Brain pericyte (primary cell): ENCODE results near the gene SNAP25.
A peak's percentile ranks its signal among the peaks of the same experiment; 100 is the strongest.

Source experiments
- DNase-seq: peaks from one replicate; pipeline ENCODE4 v3.0.0-alpha.2; 2012; ENCODE audit warnings: low read depth, low spot score

Gene SNAP25

GRCh38 chr20:10218536-10219451 lies at the start of gene SNAP25:
Gene SNAP25 (plus strand): TSS chr20:10218830. CDS start chr20:10275492, 56,662 bp downstream.
- DNase-seq = peak; percentile 50

DNA sequence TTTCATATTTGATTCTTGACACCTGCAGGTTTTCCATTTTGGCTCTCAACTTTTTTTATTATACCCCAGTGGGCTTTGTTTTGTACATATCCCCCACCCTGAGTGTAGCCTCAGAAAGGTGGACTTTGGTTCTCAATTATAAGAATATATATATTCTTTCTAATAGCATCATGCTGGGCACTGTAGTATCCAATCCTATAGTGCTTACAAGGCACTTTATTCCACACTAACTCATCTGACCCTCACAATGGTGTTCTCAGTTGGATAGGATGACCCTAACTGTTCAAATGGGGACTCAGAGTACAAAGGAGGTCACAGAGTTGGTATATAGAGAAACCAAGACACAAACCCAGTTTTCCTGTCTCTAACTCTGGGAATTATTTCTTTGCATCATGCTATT lies 48.9 kb upstream of the SNAP25 start:
- DNase-seq = no peak

GRCh38 chr20:10170261-10170660 lies 48.4 kb upstream of the SNAP25 start:
- no peak for DNase-seq

GRCh38 chr20:10171864-10172751 lies 46.5 kb upstream of the SNAP25 start:
- DNase-seq = no peak

GRCh38 chr20:10172998-10173655 lies 45.5 kb upstream of the SNAP25 start:
- DNase-seq = no peak

DNA sequence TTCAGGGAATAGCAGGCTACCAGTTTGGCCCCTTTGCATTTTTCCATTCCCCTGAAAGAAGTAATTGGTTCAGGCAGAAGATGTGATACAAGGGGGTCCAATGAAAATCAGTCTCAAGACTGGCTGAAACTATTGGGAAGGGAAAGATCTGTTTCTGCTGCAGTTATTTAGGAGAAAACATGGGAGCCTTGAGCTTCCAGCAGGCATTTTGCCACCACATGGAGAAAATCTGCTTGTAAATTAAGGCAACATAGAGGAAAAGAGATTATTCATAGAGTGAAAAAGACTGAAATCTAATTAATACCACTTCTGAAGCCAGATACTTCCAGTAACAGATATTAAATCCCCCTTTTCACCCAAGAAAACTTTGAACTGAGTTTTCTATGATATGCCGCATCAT lies 44.2 kb upstream of the SNAP25 start:
- no peak for DNase-seq

DNA sequence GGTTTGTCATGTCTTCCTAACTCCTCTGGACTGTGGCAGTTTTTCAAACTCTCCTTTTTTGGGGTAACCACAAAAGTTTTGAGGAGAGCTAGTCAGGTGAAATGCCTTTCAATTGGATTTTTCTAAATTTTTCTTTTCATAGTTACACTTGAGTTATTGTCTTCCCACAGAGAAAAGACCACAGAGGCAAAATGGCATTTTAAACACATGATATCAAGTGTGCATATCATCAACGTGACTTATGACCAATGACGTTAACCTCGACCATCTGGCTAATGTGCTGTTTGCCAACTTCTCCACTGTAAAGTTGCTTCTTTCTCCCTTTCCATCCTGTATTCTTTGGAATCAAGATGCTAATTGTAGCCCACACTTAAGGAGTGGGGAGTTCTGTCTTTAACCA lies 41.3 kb upstream of the SNAP25 start:
- DNase-seq = no peak

DNA sequence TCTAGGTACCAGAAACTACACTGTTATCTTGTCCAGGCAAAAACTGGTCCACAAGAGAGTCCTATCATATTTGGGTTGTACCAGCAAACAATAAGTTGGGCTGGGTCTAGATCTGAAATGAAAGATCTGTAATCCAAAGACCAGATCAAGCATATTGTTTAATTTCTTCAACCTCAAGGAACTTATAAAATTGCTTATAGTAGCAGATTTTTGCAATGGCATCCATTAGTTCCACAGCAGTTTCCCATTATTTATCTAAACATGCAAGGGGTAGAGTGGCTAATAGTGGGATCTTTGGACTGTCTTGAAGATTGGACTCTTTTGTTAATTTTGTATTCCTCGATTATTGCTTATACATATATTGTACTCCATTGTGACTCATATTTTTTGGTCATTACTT lies 40.5 kb upstream of the SNAP25 start:
- no peak for DNase-seq

- no peak for DNase-seq
Observed at GRCh38 chr20:10178727-10179313, 39.8 kb upstream of the SNAP25 start.

DNA sequence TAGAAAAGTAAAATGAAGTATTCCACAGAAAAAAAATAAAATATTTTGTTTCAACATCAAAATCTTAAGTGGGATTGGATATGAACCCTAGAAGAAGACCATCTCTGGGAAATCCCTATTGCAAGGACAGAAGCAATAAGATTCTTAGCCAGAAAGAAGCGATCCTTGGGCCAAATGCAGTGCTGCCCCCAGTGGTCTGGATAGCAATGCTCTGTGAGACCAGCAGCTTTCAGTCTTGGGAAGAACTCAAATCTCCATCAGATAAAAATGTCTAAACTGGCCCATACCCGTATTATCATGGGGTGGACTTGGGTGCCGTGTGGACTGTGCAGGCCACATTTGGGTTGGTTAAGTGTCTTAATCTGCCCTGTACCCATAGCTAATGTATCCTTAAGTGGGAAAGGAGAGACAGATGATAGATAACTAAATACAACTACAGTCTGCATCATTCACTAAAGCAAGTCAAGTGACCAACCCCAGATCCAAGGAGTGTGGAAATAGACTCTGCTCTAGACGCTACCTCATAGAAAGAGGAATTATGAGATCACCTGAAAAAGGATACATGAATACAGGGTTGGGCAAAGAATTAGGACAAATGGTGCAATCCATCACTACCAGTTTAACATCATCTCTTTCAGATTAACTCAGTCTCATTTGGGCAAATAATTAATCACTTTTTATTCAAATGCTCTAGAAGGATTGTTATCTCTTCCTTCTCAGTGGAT lies 38.9 kb upstream of the SNAP25 start:
- no peak for DNase-seq

DNA sequence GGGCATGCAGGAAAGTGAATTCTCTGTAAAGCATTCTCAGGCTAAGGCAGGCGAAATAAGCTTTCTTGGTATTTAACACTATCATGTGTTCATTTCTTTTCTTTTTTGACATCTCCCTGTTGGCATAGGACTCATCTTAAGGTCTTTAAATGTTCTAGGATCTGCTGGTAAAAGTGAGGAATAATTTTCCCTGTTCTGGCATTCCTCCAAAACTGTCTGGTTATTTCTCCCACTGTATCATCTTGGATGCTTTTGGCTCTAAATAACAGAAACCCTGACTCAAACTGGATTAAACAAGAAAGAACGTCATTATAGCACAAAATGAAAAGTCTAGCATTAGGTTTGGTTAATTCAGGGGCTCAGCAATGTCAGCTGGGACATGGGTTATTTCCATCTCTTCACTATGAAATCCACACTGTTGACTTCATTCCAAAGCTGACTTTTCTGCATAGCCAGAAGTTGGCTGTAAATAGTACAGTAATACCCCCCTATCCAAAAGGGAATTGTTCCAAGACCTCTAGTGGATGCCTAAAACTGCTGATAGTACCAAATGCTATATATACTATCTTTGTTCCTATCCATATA lies 37.9 kb upstream of the SNAP25 start:
- no peak for DNase-seq

GRCh38 chr20:10185741-10186558 lies 32.7 kb upstream of the SNAP25 start:
- DNase-seq = no peak

DNA sequence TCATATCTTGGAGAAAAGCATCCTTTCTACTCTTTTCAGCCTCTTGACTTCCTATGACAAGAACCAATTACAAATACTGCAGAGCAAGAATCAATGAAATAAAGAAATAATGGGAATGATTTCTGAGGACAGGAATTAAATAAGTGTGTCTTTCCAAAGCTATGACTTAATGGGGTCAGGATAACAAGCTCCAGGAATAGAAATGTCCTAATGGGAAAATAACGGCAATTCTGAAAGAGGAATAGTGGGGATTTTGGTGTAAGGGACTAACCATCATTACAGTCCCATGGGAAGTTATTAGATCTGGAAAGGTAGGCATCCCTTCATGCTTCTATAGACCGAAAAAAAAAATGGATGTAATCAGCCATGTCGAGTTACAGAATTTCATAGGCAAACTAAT lies 28.2 kb upstream of the SNAP25 start:
- no peak for DNase-seq

GRCh38 chr20:10192171-10192570 lies 26.5 kb upstream of the SNAP25 start:
- no peak for DNase-seq

DNA sequence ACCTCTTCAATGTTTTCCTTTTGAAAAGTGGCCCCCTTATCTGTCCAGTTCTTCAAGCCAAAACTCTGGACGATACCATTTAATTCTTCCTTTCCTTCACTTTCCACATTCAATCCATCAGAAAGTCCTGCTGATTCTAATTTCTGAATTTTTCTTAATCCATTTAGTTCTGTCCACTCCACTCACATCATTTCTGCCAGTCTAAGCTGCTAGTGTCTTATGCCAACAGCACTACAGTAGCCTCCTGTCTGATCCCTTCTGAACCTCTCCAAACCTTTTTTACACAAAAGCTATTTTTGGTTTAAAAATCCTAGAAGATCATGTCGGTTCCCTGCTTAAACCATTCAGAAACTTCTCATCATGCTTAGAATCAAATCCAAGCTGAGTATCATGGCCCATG lies 24.5 kb upstream of the SNAP25 start:
- DNase-seq = no peak

- no peak for DNase-seq
Observed at GRCh38 chr20:10200330-10200729, 18.3 kb upstream of the SNAP25 start.

- DNase-seq = no peak
Observed at GRCh38 chr20:10201321-10201870, 17.2 kb upstream of the SNAP25 start.

DNA sequence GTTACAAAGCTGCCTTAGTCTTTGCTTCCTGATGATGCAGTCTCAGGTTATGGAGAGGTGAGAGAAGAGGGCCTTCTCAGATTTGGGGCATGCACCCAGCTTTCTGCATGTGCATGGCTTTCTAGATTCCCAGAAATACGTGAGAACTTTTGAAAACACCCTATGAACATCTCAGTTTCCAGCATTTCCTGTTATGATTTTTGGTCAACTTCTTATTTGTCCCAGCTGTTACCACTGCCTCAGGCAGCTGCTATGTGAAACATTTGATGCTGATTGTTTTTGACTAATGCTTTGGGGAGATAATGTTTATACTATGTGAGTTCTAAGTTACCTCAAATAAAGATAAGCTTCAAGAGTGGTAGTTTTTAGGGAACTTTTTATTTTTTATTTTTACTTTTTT lies 9.5 kb upstream of the SNAP25 start:
- DNase-seq = no peak

GRCh38 chr20:10213526-10213925 lies 5.1 kb upstream of the SNAP25 start:
- no peak for DNase-seq
